ENCODE data around the gene NEURL3.

NEURL3 gene

DNA sequence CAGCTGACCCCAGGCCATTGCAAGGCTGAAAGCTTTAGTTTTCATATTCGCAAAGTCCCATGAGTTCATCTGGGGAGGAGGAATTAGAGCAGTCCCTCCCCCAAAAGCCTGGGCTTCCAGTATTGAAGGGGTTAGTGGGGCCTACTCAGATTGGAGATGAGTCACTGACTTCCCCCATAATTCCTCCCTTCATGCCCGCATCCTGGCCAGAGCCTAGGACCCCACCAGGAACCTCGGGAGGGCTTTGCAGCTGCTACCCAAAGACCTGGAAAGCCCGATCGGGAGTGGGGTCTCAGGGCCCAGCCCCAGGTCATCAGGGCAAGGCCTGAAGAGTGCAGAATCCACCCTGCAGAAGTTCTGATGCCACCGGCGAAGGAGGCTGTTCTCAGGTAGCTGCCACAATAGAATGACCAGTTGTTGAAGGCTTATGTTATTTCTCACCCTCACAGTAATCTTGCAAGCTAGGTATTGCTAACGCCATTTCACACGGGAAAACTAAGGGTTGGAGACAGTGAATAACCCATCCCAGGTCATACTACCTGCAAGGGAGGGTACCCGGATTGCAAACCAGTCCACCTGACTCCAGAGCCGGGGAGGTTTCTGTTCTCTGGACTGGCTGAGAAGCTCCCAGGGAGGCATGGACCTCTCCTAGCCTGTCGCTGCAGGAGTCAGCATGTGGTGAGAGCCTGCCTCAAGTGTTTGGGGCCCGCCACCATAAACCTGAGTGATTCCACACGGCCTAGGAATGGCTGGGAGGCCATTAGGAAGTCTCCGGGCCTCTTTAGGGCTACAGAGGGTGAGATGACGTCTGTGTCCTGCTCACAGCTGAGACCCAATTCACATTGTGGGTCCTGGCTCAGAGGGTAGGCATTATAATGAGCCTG lies 25.6 kb upstream of the NEURL3 start:
- Histone ChIP-seq H3K4me2 (ENCODE audit: low read length) (peak overlapping the region; percentile 87; the same call in 1 of the 2 replicates), H3K9me3 (ENCODE audit: insufficient read depth, low read length) (no peaks in the 10 kb centered on the region), H3K27me3 (ENCODE audit: low read depth, low read length) (peaks cover 74% of the 10 kb centered on the region), H3K9ac (ENCODE audit: low read length) (no peak overlapping the region), H2AFZ (ENCODE audit: low read depth, low read length) (no peak overlapping the region), H3K4me1 (ENCODE audit: low read length) (peaks cover 76% of the 10 kb centered on the region), H3K36me3 (replicated peaks; ENCODE audit: low read depth, low read length) (no peaks in the 10 kb centered on the region), H4K20me1 (ENCODE audit: insufficient read depth, low read length) (no peaks in the 10 kb centered on the region), H3K4me3 (ENCODE audit: low read length) (no peak overlapping the region), H3K27ac (ENCODE audit: low read length) (no peak overlapping the region), H3K79me2 (ENCODE audit: low read length) (no peaks in the 10 kb centered on the region)
- TF ChIP-seq, protein P1, sequence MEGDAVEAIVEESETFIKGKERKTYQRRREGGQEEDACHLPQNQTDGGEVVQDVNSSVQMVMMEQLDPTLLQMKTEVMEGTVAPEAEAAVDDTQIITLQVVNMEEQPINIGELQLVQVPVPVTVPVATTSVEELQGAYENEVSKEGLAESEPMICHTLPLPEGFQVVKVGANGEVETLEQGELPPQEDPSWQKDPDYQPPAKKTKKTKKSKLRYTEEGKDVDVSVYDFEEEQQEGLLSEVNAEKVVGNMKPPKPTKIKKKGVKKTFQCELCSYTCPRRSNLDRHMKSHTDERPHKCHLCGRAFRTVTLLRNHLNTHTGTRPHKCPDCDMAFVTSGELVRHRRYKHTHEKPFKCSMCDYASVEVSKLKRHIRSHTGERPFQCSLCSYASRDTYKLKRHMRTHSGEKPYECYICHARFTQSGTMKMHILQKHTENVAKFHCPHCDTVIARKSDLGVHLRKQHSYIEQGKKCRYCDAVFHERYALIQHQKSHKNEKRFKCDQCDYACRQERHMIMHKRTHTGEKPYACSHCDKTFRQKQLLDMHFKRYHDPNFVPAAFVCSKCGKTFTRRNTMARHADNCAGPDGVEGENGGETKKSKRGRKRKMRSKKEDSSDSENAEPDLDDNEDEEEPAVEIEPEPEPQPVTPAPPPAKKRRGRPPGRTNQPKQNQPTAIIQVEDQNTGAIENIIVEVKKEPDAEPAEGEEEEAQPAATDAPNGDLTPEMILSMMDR (IDR thresholded peaks at IDR 0.05; ENCODE audit: low read depth, low read length), result no peak
- TF ChIP-seq EZH2phosphoT487 (IDR thresholded peaks at IDR 0.05; ENCODE audit: low read depth), result no peak

DNA sequence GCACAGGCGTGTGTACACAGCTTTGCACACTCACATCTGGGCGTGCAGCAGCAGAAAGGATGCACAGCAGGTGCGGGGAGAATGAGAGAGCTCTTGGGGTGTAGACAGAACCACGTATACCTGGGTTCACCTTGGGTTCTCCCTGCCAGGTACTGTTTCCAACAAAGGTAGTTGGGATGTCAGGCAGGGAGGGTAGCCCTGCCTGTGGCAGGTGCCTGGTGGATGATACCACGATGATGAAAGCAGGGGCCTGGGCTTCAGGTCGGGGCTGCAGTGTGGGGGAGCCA lies 24.9 kb upstream of the NEURL3 start:
- Histone ChIP-seq H3K27ac (ENCODE audit: low read length) (no peak overlapping the region), H3K4me3 (ENCODE audit: low read length) (no peak overlapping the region), H2AFZ (ENCODE audit: low read depth, low read length) (no peak overlapping the region), H4K20me1 (ENCODE audit: insufficient read depth, low read length) (no peaks in the 10 kb centered on the region), H3K9ac (ENCODE audit: low read length) (no peak overlapping the region), H3K9me3 (ENCODE audit: insufficient read depth, low read length) (no peaks in the 10 kb centered on the region), H3K36me3 (replicated peaks; ENCODE audit: low read depth, low read length) (no peaks in the 10 kb centered on the region), H3K4me2 (ENCODE audit: low read length) (no peak overlapping the region; the same call in 1 of the 2 replicates), H3K4me1 (ENCODE audit: low read length) (peaks cover 78% of the 10 kb centered on the region), H3K79me2 (ENCODE audit: low read length) (no peaks in the 10 kb centered on the region), H3K27me3 (ENCODE audit: low read depth, low read length) (peaks cover 79% of the 10 kb centered on the region)
- no peak for TF ChIP-seq EZH2phosphoT487 (IDR thresholded peaks at IDR 0.05; ENCODE audit: low read depth)
- TF ChIP-seq, protein P1 (IDR thresholded peaks at IDR 0.05; ENCODE audit: low read depth, low read length), result no peak

DNA sequence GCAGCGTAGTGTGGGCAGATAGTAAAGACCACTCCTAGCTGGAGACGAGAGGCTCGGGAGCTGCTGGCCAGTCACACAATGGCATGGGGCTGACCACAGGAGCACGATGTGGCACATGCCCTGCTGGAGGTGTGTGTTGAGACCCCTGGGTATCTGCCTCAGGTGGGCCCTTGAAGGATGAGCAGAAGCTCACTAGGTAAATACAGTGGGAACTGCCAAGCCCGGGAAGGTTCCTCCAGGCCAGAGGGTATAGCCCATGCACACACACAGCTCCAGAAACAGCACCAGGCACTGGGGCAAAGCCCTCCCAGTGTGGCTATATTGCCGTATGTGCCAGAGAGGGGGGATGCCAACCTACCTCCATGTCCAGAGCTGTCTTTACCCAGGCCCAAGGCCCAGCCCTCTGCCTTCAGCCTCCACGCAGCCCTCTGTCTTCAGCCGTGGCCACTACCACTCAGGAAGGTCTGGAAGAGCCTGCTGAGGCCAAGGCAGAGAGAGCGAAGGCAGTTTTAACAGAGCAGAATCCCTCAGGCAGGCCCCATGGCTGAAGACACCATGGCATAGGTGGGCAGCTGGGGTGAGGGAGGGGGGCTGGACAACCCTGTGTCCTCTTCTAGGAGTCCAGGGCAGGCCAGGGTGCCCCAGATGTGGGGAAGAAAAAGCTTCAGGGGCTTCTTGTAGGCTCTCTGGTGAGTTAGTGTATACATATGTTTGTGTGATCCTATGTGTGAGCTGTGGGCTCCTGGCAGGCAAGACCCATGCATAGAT lies 24.4 kb upstream of the NEURL3 start:
- Histone ChIP-seq H3K27me3 (ENCODE audit: low read depth, low read length) (peaks cover 81% of the 10 kb centered on the region), H3K9me3 (ENCODE audit: insufficient read depth, low read length) (no peaks in the 10 kb centered on the region), H3K36me3 (replicated peaks; ENCODE audit: low read depth, low read length) (no peaks in the 10 kb centered on the region), H4K20me1 (ENCODE audit: insufficient read depth, low read length) (no peaks in the 10 kb centered on the region), H3K4me2 (ENCODE audit: low read length) (peak overlapping the region; percentile 89; the same call in 1 of the 2 replicates), H3K79me2 (ENCODE audit: low read length) (no peaks in the 10 kb centered on the region), H3K4me1 (ENCODE audit: low read length) (peaks cover 83% of the 10 kb centered on the region), H3K4me3 (ENCODE audit: low read length) (no peak overlapping the region), H3K9ac (ENCODE audit: low read length) (no peak overlapping the region), H3K27ac (ENCODE audit: low read length) (no peak overlapping the region), H2AFZ (ENCODE audit: low read depth, low read length) (no peak overlapping the region)
- TF ChIP-seq EZH2phosphoT487 (IDR thresholded peaks at IDR 0.05; ENCODE audit: low read depth), result no peak
- TF ChIP-seq, protein P1 (IDR thresholded peaks at IDR 0.05; ENCODE audit: low read depth, low read length), result no peak

DNA sequence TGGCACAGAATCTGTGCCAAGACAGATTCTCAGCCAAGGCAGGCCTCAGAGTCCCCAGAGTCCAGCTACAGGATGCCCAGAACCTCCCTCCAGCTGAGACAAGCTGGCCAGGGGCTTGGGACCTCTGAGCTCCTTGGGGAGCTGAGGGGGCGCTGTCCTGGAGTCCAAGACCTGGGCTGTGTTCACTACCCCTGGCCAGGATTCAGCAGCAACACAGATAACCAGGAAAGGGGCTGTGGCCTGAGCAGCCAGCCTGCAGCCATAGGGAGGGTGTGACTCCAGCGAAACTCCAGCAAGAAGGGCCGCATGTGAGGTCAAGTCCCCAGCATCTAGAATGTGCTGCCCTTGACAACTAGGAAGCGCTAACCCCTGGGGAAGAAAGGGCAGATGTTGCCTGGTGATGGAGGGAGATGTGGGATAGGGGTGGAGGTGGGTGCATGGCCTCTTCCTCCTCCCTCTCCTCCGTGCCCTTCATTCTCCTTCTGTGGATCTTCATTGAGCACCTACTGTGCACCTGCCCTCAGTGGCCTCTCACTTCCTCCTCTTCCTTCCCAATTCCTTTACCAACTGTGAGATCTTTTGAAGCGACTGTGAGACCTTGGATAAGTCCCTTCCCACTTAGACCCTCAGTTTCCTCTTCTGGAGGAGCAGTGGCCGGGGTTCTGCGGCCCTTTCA lies 23.7 kb upstream of the NEURL3 start:
- no peak overlapping the region for H2AFZ ChIP-seq (ENCODE audit: low read depth, low read length)
- H3K9me3 ChIP-seq (ENCODE audit: insufficient read depth, low read length), result no peaks in the 10 kb centered on the region
- H4K20me1 ChIP-seq (ENCODE audit: insufficient read depth, low read length), result no peaks in the 10 kb centered on the region
- H3K4me1 ChIP-seq (ENCODE audit: low read length), result peaks cover 90% of the 10 kb centered on the region
- H3K9ac ChIP-seq (ENCODE audit: low read length), result peak overlapping the region; percentile 43
- peak overlapping the region; percentile 89 for H3K4me2 ChIP-seq (ENCODE audit: low read length)
- peak overlapping the region; percentile 72 for H3K4me3 ChIP-seq (ENCODE audit: low read length)
- H3K27ac ChIP-seq (ENCODE audit: low read length), result peak overlapping the region; percentile 45
- peaks cover 81% of the 10 kb centered on the region for H3K27me3 ChIP-seq (ENCODE audit: low read depth, low read length)
- TF ChIP-seq, protein P1 (IDR thresholded peaks at IDR 0.05; ENCODE audit: low read depth, low read length), result peak; percentile 18; the same call in 1 of the 2 replicates
- no peak for TF ChIP-seq EZH2phosphoT487 (IDR thresholded peaks at IDR 0.05; ENCODE audit: low read depth)
- no peaks in the 10 kb centered on the region for H3K79me2 ChIP-seq (ENCODE audit: low read length)
- H3K36me3 ChIP-seq (replicated peaks; ENCODE audit: low read depth, low read length), result no peaks in the 10 kb centered on the region
